ENCODE data around the gene SLC26A11.

SLC26A11 gene

DNA sequence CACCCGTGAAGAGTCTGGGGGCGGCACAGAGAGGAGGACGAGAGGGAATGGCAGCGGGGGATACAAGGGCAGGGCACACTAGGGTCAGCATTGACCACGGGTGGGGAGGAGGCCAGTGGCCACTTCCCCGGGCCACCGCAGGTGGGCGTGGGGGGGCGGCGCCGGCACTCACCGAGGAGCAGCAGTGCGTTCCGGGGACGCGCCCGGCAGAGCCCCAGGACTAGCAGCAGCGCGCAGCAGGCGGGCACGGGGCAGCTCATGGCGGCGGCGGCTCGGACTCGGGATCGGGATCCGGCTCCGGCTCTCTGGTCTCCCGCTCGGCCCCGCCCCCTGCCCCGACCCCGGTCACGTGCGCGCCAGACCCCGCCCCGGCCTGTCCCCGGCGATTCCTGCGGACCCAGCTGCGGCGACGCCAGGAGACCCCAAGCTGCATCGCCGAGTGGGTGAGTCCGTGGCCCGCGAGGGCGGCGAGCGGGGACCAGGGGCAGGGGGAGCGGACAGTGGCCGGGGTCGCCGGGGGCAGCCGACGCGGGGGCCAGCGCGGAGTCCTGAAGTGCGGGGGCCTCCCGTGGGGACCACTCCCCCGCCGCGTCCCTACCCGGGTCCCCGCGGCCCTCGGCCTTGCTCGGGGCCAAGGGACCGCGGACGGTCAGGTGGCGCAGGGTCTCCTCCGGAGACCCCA, at the start of gene SLC26A11, which contains the start of gene SGSH:
SLC26A11 (plus strand) TSS at position 374 of the 682 bp plus-strand sequence. CDS start 1,134 bp downstream, outside the sequence.
SGSH (minus strand) TSS at position 280 of the 682 bp plus-strand sequence; CDS start at position 260, 20 bp downstream.
- peak; percentile 84 for DNase-seq

DNA sequence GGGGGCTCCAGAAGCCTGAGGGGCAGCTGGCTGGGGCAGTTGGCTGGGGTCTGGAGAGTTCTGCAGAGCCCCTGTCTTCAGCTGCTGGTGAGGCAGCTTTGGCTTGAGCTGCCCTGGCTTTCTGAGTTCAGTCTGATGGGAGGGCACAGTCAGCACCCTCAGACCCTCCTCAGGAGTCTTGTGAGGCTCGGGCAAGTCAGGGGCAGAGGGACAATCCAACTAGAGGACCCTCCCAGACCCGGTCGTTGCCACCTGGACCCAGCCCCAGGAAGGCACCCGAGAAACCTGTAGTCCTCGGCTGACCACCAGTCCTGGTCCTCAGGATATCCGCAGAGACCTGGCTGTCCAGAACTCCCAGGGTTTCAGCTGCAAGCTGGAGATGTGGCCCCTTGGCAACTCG, 48.5 kb upstream of the SLC26A11 start:
- DNase-seq = no peak

DNA sequence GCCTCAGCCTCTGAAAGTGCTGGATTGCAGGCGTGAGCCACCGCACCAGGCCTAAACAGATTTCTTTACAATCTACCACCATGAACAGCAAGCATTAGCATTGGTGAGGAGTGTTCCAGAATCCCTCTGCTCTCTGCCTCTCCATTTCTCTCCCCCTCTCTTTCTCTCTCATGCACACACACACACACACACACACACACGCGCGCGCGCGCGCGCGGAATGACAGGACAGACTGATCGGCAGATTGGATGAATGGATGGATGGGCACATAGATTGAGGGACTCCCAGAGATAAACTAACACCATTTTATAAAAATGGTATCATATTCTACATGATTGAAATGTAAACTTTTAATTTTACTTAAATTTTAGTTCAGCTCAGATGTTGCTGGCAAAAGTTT, 47.1 kb upstream of the SLC26A11 start:
- no peak for DNase-seq

- no peak for DNase-seq
Measured at GRCh38 chr17:80173916-80174315, 46.3 kb upstream of the SLC26A11 start.

GRCh38 chr17:80176757-80177156, 43.5 kb upstream of the SLC26A11 start:
- no peak for DNase-seq

DNA sequence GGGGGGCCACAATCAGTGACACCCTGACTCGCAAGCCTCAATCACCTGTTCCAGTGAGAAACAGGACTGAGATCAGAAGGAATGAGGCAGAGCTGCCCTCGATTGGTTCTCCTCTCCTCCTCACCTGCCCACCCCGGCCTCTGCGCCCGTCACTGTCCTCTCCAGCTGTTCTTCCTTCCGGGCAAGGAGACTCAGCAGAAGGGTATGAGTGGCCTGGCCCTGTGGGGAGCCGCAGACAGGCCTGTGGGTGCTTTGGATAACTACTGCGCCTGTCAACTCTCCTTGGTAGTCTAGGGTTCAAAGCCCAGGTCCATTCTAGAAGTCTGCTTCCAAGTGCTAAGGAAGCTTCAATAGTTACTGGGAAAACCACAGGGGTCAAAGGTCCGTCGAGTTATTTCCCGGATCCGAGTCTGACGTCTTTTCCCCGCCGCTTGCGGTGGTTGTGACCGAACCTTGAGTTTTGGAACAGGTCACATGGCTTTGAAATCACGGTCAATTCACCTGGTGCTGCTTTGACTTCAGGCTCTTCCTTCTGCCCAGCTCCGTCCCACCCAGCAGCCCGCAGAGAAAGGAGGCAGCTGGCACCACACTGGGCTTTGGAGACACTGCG, 42.1 kb upstream of the SLC26A11 start:
- no peak for DNase-seq

DNA sequence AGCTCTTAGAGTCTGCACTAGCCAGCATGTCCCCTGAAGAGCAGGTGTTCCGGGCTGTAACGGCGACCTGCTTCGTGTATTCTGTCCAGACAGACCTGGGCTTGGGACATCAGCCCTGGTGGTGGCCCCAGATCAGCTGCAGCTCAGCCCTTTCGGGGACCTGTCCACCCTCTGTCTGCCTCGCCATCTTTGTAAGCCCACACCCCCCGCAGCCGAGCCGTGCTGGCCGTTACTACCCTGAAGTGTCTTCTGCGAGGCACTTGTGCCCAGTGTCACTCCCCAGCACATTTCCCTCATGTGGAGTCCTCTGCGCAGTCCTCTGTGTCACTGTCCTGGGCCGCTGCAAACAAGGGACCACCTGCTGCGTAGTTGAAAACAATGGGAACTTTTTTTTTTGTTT, 40.0 kb upstream of the SLC26A11 start:
- peak; percentile 26 for DNase-seq

- DNase-seq = no peak
Measured at GRCh38 chr17:80181431-80181830, 38.8 kb upstream of the SLC26A11 start.

DNA sequence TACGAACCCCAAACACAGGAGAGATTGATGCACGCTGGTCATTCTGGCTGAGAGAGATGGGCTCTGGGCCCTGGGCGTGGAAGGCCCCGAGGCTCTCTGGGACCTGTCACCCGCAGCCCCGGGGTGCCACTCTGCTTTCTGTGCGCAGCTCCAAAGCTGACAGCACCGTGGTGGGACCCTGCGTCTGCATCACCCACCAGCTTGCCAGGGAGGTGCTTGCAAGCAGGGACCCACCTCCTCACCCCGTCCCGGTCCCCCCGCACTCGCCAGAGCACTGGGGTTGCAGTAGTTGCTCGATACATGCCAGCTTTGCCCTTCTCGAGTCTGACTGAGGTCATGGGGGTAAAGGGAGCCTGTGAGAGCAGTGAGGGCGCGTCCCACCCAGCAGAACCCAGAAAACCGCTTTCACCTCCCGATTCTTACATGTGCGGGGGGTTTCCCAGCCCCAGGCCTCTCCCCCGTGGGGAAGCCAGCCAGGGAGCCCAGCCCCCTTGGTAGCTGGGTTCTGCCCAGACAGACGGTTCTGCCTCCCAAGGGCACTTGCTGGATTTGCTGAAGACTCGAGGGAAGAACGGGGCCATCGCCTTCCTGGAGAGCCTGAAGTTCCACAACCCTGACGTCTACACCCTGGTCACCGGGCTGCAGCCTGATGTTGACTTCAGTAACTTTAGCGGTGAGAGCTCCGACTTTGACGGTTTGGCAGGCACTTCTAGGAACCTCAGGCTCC, 37.9 kb upstream of the SLC26A11 start:
- DNase-seq = no peak

DNA sequence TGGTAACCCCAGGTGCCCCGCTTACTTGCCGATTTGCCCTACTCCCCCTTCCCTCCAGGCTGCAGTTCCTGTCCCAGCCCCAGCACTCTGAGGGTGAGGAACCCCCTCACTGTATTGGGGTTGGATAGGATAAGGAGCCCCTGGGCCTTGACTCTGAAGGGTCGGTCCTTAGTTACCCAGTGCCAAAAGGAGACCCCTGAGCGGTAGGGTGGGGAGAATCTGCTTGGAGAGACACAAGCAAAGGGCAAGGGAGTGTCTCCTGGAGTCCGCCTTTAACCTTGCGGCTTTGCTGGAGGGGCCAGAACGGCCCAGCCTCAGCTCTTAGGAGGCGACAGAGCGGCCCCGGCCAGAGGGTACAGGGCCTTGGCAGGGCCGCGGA, 37.4 kb upstream of the SLC26A11 start:
- no peak for DNase-seq

DNA sequence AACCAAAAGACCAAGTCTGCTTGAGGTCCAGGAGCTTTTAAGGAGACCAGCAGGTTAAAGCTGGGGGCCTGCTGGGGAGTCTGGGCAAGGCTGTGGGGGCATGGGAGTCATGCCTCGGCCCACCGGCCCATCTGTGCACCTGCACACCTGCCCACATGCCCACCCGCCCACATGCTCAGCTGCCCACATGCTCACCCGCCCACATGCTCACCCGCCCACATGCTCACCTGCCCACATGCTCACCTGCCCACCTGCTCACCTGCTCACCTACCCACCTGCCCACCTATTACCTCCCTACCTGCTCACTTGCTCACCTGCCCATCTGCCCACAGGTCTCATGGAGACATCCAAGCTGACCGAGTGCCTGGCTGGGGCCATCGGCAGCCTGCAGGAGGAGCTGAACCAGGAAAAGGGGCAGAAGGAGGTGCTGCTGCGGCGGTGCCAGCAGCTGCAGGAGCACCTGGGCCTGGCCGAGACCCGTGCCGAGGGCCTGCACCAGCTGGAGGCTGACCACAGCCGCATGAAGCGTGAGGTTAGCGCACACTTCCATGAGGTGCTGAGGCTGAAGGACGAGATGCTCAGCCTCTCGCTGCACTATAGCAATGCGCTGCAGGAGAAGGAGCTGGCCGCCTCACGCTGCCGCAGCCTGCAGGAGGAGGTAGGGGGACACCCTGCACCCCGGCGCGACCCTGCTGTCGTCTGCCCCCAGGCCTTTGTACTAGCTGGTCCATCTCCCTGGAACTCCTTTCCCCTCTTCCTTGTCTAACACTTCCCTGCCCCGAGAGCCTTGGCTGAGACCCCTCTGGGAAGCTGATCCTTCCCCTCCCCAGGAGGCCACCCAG, 36.4 kb upstream of the SLC26A11 start:
- no peak for DNase-seq

- no peak for DNase-seq
Measured at GRCh38 chr17:80184423-80184714, 35.9 kb upstream of the SLC26A11 start.

GRCh38 chr17:80185968-80186367, 34.3 kb upstream of the SLC26A11 start:
- DNase-seq = no peak

GRCh38 chr17:80187090-80187489, 33.1 kb upstream of the SLC26A11 start:
- no peak for DNase-seq

DNA sequence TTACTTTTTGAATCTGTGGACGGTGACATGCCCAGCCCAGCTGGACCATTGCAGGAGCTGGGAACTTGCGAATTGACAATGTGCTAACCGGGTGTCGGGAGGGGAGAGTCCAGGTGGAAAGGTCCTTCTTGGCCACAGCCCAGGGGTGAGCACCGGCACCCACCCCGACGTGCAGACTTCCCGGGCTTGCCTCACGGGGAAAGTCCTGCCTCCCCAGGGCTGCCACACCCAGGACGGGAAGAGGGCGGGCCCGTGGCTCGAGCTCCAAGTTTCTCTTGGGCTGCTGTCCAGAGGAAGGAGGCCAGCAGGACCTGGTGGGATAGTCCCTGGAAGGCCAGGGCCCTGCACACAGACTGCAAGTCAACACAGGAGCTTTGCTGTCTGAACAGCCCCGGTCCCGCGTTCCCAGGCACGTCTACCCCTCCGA, 32.7 kb upstream of the SLC26A11 start:
- no peak for DNase-seq

- no peak for DNase-seq
Measured at GRCh38 chr17:80189611-80190010, 30.6 kb upstream of the SLC26A11 start.

- DNase-seq = no peak
Measured at GRCh38 chr17:80190716-80191115, 29.5 kb upstream of the SLC26A11 start.

GRCh38 chr17:80191192-80191591, 29.0 kb upstream of the SLC26A11 start:
- DNase-seq = no peak

- DNase-seq = no peak
Measured at GRCh38 chr17:80191865-80192661, 28.2 kb upstream of the SLC26A11 start.

DNA sequence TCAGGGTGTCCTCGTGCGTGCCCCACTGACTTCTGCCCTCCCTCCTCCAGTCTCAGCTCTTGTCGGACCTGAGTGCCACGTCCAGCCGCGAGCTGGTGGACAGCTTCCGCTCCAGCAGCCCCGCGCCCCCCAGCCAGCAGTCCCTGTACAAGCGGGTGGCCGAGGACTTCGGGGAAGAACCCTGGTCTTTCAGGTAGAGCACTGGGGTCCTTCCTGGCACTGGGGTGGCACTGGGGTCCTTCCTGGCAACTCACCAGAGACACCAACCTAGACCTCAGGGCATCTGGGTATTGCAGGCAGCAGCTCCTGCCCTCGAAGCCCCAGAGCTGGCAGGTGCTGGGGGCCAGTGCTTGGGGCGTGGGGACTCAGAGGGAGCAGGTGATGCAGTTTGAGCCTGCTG, 25.1 kb upstream of the SLC26A11 start:
- DNase-seq = no peak

DNA sequence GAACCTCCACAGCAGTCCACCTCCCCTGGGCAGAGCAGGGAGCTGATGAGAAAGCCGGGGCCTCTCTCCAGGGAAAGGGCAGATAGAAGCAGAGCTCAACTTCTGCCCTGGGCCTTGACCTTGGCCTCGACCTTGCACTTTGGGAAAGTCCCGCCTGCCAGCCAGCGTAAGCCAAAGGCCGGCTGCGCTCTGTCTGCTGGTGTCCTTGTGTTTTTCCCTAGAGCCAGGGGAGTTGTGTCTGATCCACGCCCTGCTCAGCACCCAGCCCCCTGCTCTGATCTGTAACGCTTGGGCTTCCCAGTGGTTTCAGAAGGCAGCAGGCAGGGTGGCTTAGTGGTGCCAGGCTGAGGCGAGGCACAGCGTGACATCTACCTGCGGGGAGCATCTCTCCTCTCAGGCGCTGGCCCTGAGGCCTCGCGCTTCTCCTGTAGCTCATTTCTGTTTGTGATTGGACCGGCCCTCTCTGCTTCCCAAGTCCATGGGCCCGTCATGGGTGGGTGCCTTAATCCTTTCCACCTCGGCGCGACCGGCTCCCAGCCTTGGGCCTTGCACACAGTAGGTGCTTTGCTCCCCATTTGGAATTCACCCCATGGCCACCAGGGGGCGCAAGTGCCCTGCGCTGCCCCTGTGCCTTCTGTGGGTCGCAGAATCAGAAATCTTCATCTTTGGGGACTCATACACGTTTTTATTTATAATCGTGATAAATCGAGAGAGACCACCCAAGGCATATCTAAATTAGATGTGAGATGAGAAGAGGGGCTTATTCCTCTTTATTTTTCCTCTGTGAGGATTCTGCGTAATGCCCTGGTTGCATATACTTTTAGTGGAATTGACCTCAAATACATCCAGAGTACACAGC, 24.3 kb upstream of the SLC26A11 start:
- peak; percentile 39 for DNase-seq

Measured in NCI-H146 (cell line).